Natural killer cell (primary cell): ENCODE results near the gene ZNF507. TPM values are rescaled to one million over a fixed set of nuclear protein-coding genes. Genes with fewer than 3 reads are reported as not detected.

Experiments used
- ATAC-seq, 3 donors: fragments of 150-1000 bp in 2 of 3; fragments of 200-7000 bp in 1 of 3; cut with Tn5 transposase; 1 replicate in 1 of 3; 2 replicates in 2 of 3; pipeline ENCODE4 v1.10.0; 2021; ENCODE audit warnings: mild to moderate bottlenecking in 2 of 3, moderate library complexity in 2 of 3
- DNase-seq, 2 donors: peaks; one replicate each; pipeline versions ENCODE4 v3.0.0 to v3.0.0-alpha.2; 2013 to 2021; ENCODE audit warnings: mixed read lengths in 1 of 2
- H3K27ac ChIP-seq: one replicate; pipeline ENCODE4 v1.5.1; 2013; ENCODE audit warnings: mild to moderate bottlenecking, low read length
- H3K27me3 ChIP-seq: one replicate; pipeline ENCODE4 v1.6.1; 2013; ENCODE audit warnings: low read length; ENCODE audit not compliant: control insufficient read depth, insufficient read depth
- H3K36me3 ChIP-seq: one replicate; pipeline ENCODE4 v1.6.1; 2013; ENCODE audit warnings: low read length; ENCODE audit not compliant: control insufficient read depth, insufficient read depth
- H3K4me1 ChIP-seq: one replicate; pipeline ENCODE4 v1.6.1; 2013; ENCODE audit warnings: low read length; ENCODE audit not compliant: control insufficient read depth, insufficient read depth
- H3K4me3 ChIP-seq: one replicate; pipeline ENCODE4 v1.5.1; 2013; ENCODE audit warnings: low read length
- H3K9me3 ChIP-seq: one replicate; pipeline ENCODE4 v1.6.1; 2013; ENCODE audit warnings: low read length; ENCODE audit not compliant: control insufficient read depth, insufficient read depth
- H3K27ac Mint-ChIP-seq, 2 donors: one replicate each; pipeline ENCODE4 v1.8.0; 2022; ENCODE audit warnings: mild to moderate bottlenecking in 2 of 2, mixed read lengths in 2 of 2, moderate library complexity in 1 of 2
- H3K27me3 Mint-ChIP-seq, 2 donors: one replicate each; pipeline ENCODE4 v1.8.0; 2022; ENCODE audit warnings: low read depth in 2 of 2, mixed read lengths in 2 of 2
- H3K36me3 Mint-ChIP-seq: one replicate; pipeline ENCODE4 v1.8.0; 2022; ENCODE audit warnings: mixed read lengths
- H3K4me1 Mint-ChIP-seq, 2 donors: one replicate each; pipeline ENCODE4 v1.8.0; 2022; ENCODE audit warnings: mixed read lengths in 2 of 2
- H3K4me3 Mint-ChIP-seq: one replicate; pipeline ENCODE4 v1.8.0; 2022; ENCODE audit warnings: mild to moderate bottlenecking, moderate library complexity, mixed read lengths
- H3K9me3 Mint-ChIP-seq, 2 donors: one replicate each; pipeline ENCODE4 v1.8.0; 2022; ENCODE audit warnings: mixed read lengths in 2 of 2
- CTCF ChIP-seq: fragments of 200-600 bp; IDR thresholded peaks from one replicate; pipeline ENCODE4 v1.8.0; 2022; ENCODE audit warnings: antibody characterized with exemption
- WGBS: methylation state at CpG from one replicate; pipeline ENCODE4 v1.1.7; 2013; ENCODE audit warnings: missing lambda C conversion rate; ENCODE audit not compliant: insufficient coverage; 5-methylcytosine and 5-hydroxymethylcytosine counted together
- intact Hi-C: fragments of 100-400 bp; cut with micrococcal nuclease; formaldehyde crosslinking; loops from one replicate; pipeline ENCODE4 v1.14.2; 2022
- total RNA-seq, 4 donors: library from RNA; stranded (reverse); fragments of 120-200 nt in 1 of 4; gene quantifications; one replicate each; pipeline versions ENCODE4 v1.2.3 to v1.2.4, GENCODE V29; 2013 to 2022

ZNF507 gene
- total RNA-seq, 3 donors from 2014 or later (not counting 1 experiment from before 2014, with no cell fraction given) = 27.9 to 34.6 (median 29.1) TPM

- TF ChIP-seq CTCF = no peak
Measured at GRCh38 chr19:32316034-32316433, 29.4 kb upstream of the ZNF507 start.

GRCh38 chr19:32317086-32317485 is 28.3 kb upstream of the ZNF507 start:
- no peak overlapping the region for H3K27ac ChIP-seq
- Mint-ChIP-seq H3K27ac (no peak overlapping the region), H3K9me3 (no peaks in the 10 kb centered on the region), H3K27me3 (peaks cover 6 to 25% of the 10 kb centered on the region in 2 donors), H3K4me3 (no peak overlapping the region), H3K36me3 (no peaks in the 10 kb centered on the region), H3K4me1 (peaks cover 0 to 5% of the 10 kb centered on the region in 2 donors)
- H3K4me3 ChIP-seq = no peak overlapping the region
- H3K4me1 ChIP-seq = no peaks in the 10 kb centered on the region
- no peaks in the 10 kb centered on the region for H3K36me3 ChIP-seq
- ATAC-seq (no peak), DNase-seq (no peak)
- no peaks in the 10 kb centered on the region for H3K9me3 ChIP-seq
- H3K27me3 ChIP-seq = no peaks in the 10 kb centered on the region
- no peak for TF ChIP-seq CTCF
- intact Hi-C loops = no loop called here
- 92% methylated on average over 1 of the region's 1 CpG for WGBS

More at GRCh38 chr19:32316034-32316433, 29.4 kb upstream of the ZNF507 start:
- H3K9me3 ChIP-seq = no peaks in the 10 kb centered on the region
- 80% methylated on average over 6 of the region's 6 CpGs for WGBS
- Mint-ChIP-seq H3K9me3 (no peaks in the 10 kb centered on the region), H3K4me3 (no peak overlapping the region), H3K27ac (no peak overlapping the region), H3K4me1 (peaks cover 0 to 5% of the 10 kb centered on the region in 2 donors), H3K36me3 (no peaks in the 10 kb centered on the region), H3K27me3 (peaks cover 6 to 20% of the 10 kb centered on the region in 2 donors)
- ATAC-seq = no peak
- H3K4me3 ChIP-seq = no peak overlapping the region
- no peaks in the 10 kb centered on the region for H3K36me3 ChIP-seq
- H3K4me1 ChIP-seq = no peaks in the 10 kb centered on the region
- intact Hi-C loops = no loop called here
- H3K27ac ChIP-seq = no peak overlapping the region
- H3K27me3 ChIP-seq = no peaks in the 10 kb centered on the region
- DNase-seq = no peak

- Mint-ChIP-seq H3K27ac (no peak overlapping the region), H3K4me3 (no peak overlapping the region), H3K9me3 (no peaks in the 10 kb centered on the region), H3K27me3 (peaks cover 4 to 21% of the 10 kb centered on the region in 2 donors), H3K36me3 (no peaks in the 10 kb centered on the region), H3K4me1 (peaks cover 0 to 5% of the 10 kb centered on the region in 2 donors)
- TF ChIP-seq CTCF = no peak
- 46% methylated on average over 5 of the region's 5 CpGs for WGBS
- no peak overlapping the region for H3K4me3 ChIP-seq
- no peaks in the 10 kb centered on the region for H3K27me3 ChIP-seq
- no peak overlapping the region for H3K27ac ChIP-seq
- DNase-seq = peak in 1 of 2 donors; percentile 17
- H3K36me3 ChIP-seq = no peaks in the 10 kb centered on the region
- H3K9me3 ChIP-seq = no peaks in the 10 kb centered on the region
- peak in 1 of 3 donors; percentile 36 for ATAC-seq
- intact Hi-C loops = no loop called here
- H3K4me1 ChIP-seq = no peaks in the 10 kb centered on the region
Measured at GRCh38 chr19:32318884-32319520, 26.4 kb upstream of the ZNF507 start.

- H3K9me3 Mint-ChIP-seq = no peaks in the 10 kb centered on the region
- no peak for TF ChIP-seq CTCF
- no peak overlapping the region for H3K4me3 ChIP-seq
- H3K9me3 ChIP-seq = no peaks in the 10 kb centered on the region
- H3K27me3 Mint-ChIP-seq = peaks cover 15 to 26% of the 10 kb centered on the region in 2 donors
- H3K27me3 ChIP-seq = no peaks in the 10 kb centered on the region
- intact Hi-C loops = no loop called here
- no peak overlapping the region for H3K27ac Mint-ChIP-seq
- no peaks in the 10 kb centered on the region for H3K36me3 ChIP-seq
- no peaks in the 10 kb centered on the region for H3K36me3 Mint-ChIP-seq
- no peak for ATAC-seq
- peaks cover 0 to 5% of the 10 kb centered on the region in 2 donors for H3K4me1 Mint-ChIP-seq
- no peak overlapping the region for H3K27ac ChIP-seq
- no peak for DNase-seq
- H3K4me3 Mint-ChIP-seq = no peak overlapping the region
- WGBS = 92% methylated on average over 7 of the region's 7 CpGs
- no peaks in the 10 kb centered on the region for H3K4me1 ChIP-seq
Measured at GRCh38 chr19:32322541-32322940, 22.9 kb upstream of the ZNF507 start.
